OCI-LY7 (cell line): ENCODE measurements around the gene MAPK4. TPM values are rescaled to one million over a fixed set of nuclear protein-coding genes. Genes with fewer than 3 reads are reported as not detected.

ENCODE experiments used
- BruUV-seq: library from RNA; stranded (reverse); fragments of 400-500 nt; replicated peaks from 2 replicates; lab custom pipeline; 2021; lab: Mats Ljungman, UMichigan
- CTCF ChIA-PET: fragments of 300-600 bp; sonication (Branson Sonifier 250); formaldehyde crosslinking; loops from one replicate; lab custom pipeline; 2022; ENCODE audit warnings: antibody characterized with exemption; ENCODE audit not compliant: unreplicated experiment; lab: Charles Lee
- POLR2A ChIA-PET: fragments of 300-600 bp; sonication (Branson Sonifier 250); formaldehyde crosslinking; loops from one replicate; lab custom pipeline; 2022; ENCODE audit warnings: antibody characterized with exemption; lab: Charles Lee
- DNase-seq: peaks from one replicate; pipeline ENCODE4 v3.0.0-alpha.2; 2015; ENCODE audit warnings: low spot score
- H2AFZ ChIP-seq: fragments of 200-600 bp; sonication (generic), shearing (Covaris generic); 2 replicates; pipeline ENCODE4 v1.6.1; 2014; ENCODE audit warnings: mild to moderate bottlenecking, antibody characterized with exemption, low read length, moderate library complexity
- H3K27ac ChIP-seq: fragments of 200-600 bp; sonication (generic); 2 replicates; pipeline ENCODE4 v1.5.1; 2014; ENCODE audit warnings: mixed run types, low read depth, mild to moderate bottlenecking, moderate library complexity, low read length, inconsistent platforms; ENCODE audit not compliant: poor library complexity, severe bottlenecking
- H3K36me3 ChIP-seq: fragments of 200-600 bp; sonication (generic); 2 replicates; pipeline ENCODE4 v1.6.1; 2014; ENCODE audit warnings: mild to moderate bottlenecking, antibody characterized with exemption, low read length, moderate library complexity, mixed read lengths; ENCODE audit not compliant: insufficient read depth
- H3K4me1 ChIP-seq: fragments of 200-600 bp; sonication (generic); 2 replicates; pipeline ENCODE4 v1.5.1; 2014; ENCODE audit warnings: mild to moderate bottlenecking, low read length; ENCODE audit not compliant: insufficient read depth, poor library complexity, severe bottlenecking
- H3K4me2 ChIP-seq: fragments of 200-600 bp; sonication (generic); 2 replicates; pipeline ENCODE4 v1.6.1; 2014; ENCODE audit warnings: mild to moderate bottlenecking, low read length
- H3K4me3 ChIP-seq: fragments of 200-600 bp; sonication (generic); 2 replicates; pipeline ENCODE4 v1.5.1; 2014; ENCODE audit warnings: mild to moderate bottlenecking, low read depth, low read length; ENCODE audit not compliant: poor library complexity, severe bottlenecking
- H3K79me2 ChIP-seq: fragments of 200-600 bp; sonication (generic); 2 replicates; pipeline ENCODE4 v1.6.1; 2016; ENCODE audit warnings: low read depth, mild to moderate bottlenecking, low read length, moderate library complexity, mixed read lengths; ENCODE audit not compliant: insufficient read depth
- H3K9me2 ChIP-seq: fragments of 200-600 bp; sonication (generic); 2 replicates; pipeline ENCODE4 v1.6.1; 2016; ENCODE audit warnings: mild to moderate bottlenecking, low read length, mixed read lengths; ENCODE audit not compliant: insufficient read depth
- H3K9me3 ChIP-seq: fragments of 200-600 bp; sonication (generic); 2 replicates; pipeline ENCODE4 v1.6.1; 2014; ENCODE audit warnings: mild to moderate bottlenecking, mixed run types, low read length, mixed read lengths
- H4K20me1 ChIP-seq: fragments of 200-600 bp; sonication (generic); 2 replicates; pipeline ENCODE4 v1.6.1; 2014; ENCODE audit warnings: mild to moderate bottlenecking, antibody characterized with exemption, low read length, moderate library complexity, mixed read lengths; ENCODE audit not compliant: insufficient read depth
- CTCF ChIP-seq: fragments of 200-600 bp; sonication (generic); conservative IDR thresholded peaks from 2 replicates; pipeline ENCODE4 v1.5.1; 2014; ENCODE audit warnings: mild to moderate bottlenecking, antibody characterized with exemption, low read length, moderate library complexity, mixed read lengths
- EZH2phosphoT487 ChIP-seq: fragments of 200-600 bp; sonication (generic); IDR thresholded peaks from 2 replicates; pipeline ENCODE4 v1.6.1; 2018; ENCODE audit warnings: low read depth, borderline replicate concordance, mild to moderate bottlenecking, mixed run types, antibody characterized with exemption, low read length, moderate library complexity, mixed read lengths
- intact Hi-C: fragments of 100-400 bp; cut with micrococcal nuclease; formaldehyde crosslinking; loops from one replicate; pipeline ENCODE4 v1.10.0; 2022; ENCODE audit not compliant: unreplicated experiment
- total RNA-seq, 2 experiments: library from RNA; depleted of rRNA in 1 of 2; stranded (reverse); fragments of >200 nt in 1 of 2; shearing (Covaris generic) in 1 of 2; gene quantifications; 2 replicates each; pipeline ENCODE4 v1.2.3, GENCODE V29; 2014 to 2022

Gene MAPK4
- total RNA-seq, 2 experiments from 2014 or later, result not detected

DNA sequence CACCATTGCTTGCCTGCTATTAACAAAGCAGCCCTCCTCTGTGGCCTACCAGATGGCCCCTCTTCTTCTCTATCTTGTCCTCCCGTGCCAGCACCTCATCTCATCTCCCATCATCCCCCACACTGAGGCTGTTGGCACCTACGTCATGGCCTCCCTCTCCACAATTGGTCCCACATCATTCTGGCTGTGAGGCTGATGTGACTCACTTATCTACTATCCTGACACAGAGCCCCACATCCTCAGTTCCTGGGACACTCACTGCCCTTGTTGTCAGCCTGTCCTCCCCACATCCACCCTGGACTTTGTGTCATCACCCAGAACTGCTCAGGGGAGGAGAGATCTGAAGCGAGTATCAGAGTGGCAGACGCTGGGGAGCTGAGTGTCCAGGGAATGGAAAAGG, 157.0 kb downstream of the MAPK4 start:
- DNase-seq, result no peak
- BruUV-seq, result no TSS peak

GRCh38 chr18:50717563-50717962, 157.7 kb downstream of the MAPK4 start:
- POLR2A ChIA-PET, result no interaction called here
- TF ChIP-seq EZH2phosphoT487 (no peak), CTCF (no peak)
- Histone ChIP-seq H2AFZ (no peak overlapping the region), H3K4me2 (no peak overlapping the region), H3K4me1 (no peaks in the 10 kb centered on the region), H3K36me3 (no peaks in the 10 kb centered on the region), H3K9me3 (no peaks in the 10 kb centered on the region), H3K9me2 (no peaks in the 10 kb centered on the region), H4K20me1 (no peaks in the 10 kb centered on the region), H3K27ac (no peak overlapping the region), H3K4me3 (no peak overlapping the region), H3K79me2 (no peaks in the 10 kb centered on the region)
- intact Hi-C loops, result no loop called here
- no TSS peak for BruUV-seq
- DNase-seq, result no peak
- CTCF ChIA-PET, result no interaction called here

More for the DNA sequence above, 157.0 kb downstream of the MAPK4 start:
- Histone ChIP-seq H3K9me3 (no peaks in the 10 kb centered on the region), H3K27ac (no peak overlapping the region), H3K4me3 (no peak overlapping the region), H2AFZ (no peak overlapping the region), H3K79me2 (no peaks in the 10 kb centered on the region), H4K20me1 (no peaks in the 10 kb centered on the region), H3K9me2 (no peaks in the 10 kb centered on the region), H3K4me1 (no peaks in the 10 kb centered on the region), H3K36me3 (no peaks in the 10 kb centered on the region), H3K4me2 (no peak overlapping the region)
- ChIA-PET CTCF (no interaction called here), POLR2A (no interaction called here)
- TF ChIP-seq EZH2phosphoT487, result no peak
- TF ChIP-seq CTCF, result no peak
- intact Hi-C loops, result no loop called here

GRCh38 chr18:50719471-50720324, 159.8 kb downstream of the MAPK4 start:
- Histone ChIP-seq H2AFZ (no peak overlapping the region), H3K4me3 (no peak overlapping the region), H3K79me2 (no peaks in the 10 kb centered on the region), H3K4me2 (no peak overlapping the region), H4K20me1 (no peaks in the 10 kb centered on the region), H3K36me3 (no peaks in the 10 kb centered on the region), H3K4me1 (no peaks in the 10 kb centered on the region), H3K27ac (no peak overlapping the region), H3K9me2 (no peaks in the 10 kb centered on the region), H3K9me3 (no peaks in the 10 kb centered on the region)
- no peak for DNase-seq
- TF ChIP-seq CTCF (no peak), EZH2phosphoT487 (no peak)
- CTCF ChIA-PET, result no interaction called here
- no TSS peak for BruUV-seq
- intact Hi-C loops, result no loop called here
- POLR2A ChIA-PET, result no interaction called here
